ENCODE results near the gene PHYKPL.
"Not testable (repeated sequence)": the region's sequence is repeated elsewhere in the genome, so short reads cannot be mapped to it uniquely, and the experiment has no call there.

Gene PHYKPL

DNA sequence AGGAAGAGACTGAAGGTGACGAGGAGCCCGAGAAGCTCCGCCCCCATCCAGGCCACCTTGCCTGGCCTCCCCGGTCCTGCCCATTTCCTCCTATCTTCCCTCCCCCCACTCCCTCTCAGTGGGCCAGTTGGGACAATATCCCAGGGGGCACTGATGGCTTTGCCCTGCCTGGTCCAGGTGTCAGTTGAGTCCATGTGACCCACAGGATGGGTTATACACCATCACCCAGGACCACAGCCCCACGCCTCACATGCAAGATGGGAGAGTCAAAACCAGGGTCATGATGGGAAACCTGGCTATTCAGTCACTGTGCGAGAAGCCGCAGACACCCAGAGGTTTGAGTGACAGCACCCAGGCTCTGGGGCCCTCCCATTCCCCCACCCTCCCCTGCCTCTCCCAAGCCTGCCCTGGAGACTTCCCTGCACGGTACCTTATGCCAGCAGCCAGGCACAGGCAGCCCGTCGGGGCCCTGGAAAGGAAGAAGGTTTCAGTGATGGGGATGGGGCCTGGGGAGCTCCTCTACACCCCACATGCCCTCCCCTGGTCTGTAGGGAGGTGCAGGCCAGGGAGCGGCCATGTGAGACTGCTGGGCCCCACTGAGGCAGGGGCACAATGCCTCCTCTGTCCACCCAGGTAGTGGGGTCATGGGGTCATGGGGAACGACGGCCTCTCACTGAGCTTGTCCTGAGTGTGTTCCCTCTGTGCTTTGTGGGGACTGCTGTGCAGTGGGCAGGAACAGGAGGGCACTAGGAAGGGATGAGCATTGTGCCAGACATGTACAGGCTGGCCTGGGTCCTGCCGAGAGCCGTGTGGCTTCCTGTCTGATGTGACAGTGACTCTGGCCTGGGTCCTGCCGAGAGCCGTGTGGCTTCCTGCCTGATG is 6.3 kb upstream of the PHYKPL start:
- no peak for DNase-seq

DNA sequence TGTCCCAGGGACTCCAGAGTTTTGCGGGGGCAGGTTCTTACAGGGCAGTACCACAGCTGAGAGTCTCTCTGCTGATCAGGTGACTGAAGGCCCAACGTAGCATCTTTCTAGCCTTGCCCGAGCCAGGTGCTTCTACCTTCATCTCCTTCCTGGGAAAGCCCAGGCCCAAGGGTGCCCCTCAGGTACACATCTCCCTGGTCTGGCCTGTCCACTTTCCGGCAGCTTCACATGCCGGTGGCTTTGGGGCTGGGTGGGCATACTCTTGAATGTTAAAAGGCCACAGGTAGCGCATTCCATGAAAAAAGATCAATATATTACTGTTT is 5.7 kb upstream of the PHYKPL start:
- DNase-seq = no peak

DNA sequence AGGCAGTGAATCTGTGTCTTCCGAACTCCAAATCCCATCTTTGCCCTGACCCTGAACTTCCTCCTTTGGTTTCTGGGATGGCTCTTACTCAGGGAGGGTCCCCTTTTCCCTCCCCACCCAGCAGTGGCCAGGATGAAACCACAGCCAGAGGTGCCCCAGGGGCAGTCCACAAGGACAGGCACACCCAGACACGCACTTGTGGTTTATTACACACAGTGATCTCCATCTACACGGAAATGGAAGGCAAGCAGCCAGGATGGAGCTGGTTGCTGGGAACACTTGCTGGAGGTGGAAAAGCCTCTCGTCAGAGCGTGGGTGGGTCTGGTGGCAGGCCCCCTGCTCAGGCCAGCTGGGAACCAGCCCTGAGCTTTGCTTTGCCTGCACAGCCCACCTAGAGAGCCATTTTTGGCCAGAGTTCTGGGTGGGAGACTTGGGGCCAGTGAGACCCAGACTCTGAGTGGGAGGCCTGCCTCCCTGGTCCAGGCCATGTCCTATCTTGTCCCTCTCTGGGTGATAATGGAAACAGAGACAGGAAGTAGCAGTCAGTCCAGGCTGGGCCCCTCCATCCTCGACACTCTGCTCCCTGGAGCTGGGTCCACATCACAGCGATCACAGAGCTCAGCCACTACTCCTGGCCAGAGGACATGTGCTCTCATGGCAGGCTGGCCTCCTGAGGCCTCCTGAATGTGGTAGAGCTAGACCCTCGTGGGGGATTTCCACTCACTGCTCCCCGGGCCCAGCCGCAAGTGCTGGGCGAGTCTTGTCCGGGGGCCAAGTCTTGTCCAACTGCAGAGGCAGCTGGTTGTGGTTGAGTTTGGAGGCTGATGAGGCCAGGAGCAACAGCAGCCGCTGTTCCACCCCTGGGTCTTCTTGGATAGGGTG is 5.1 kb upstream of the PHYKPL start:
- DNase-seq = no peak

DNA sequence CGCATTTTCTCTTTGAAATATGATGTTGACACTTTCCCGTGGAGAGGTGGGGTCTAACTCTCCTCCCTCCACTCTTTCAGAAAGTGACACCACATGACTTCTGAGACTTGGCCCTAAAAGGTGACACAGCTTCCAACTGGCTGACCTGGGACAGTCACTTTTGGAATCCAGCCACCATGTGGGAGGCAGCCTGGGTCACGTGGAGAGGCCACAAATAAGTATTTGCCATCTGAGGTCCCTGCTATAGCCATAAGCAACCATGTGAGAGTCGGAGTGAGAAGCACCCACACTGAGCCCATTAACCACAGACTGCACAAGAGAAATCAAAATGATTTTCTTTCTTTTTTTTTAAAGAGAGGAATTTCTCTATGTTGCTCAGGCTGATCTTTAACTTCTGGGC is 4.1 kb upstream of the PHYKPL start:
- DNase-seq = no peak

DNA sequence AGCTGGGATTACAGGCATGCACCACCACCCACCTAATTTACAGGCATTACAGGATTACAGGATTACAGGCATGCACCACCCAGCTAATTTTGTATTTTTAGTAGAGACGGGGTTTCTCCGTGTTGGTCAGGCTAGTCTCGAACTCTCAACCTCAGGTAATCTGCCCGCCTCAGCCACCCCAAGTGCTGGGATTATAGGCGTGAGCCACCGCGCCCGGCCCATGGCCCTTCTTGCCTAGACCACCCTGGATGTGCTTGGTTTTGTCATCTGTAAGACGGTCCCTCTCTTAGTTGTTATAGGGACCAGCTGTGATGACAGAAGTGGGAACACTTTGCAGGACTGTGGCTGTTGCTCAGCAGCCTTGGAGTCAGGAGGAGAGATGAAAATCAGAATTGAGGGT is 3.5 kb upstream of the PHYKPL start:
- no peak for DNase-seq

DNA sequence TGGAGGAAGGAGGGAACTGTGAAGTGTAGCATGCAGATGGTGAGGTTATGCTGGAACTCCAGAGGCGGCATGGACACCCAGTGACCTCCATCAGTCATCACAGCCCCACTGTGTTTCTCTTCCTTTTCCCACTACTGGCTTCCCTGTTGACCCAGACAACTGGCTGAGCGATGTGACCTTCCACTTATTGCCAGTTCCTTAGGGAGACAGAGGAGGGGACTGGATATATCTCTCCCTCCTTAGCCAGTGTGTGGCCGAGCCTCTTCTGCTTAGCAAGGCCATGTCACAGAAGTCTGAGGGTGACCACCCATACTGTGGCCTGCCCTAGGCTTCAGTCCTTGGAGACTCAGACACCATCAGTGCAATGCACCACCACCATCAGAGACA is 3.0 kb upstream of the PHYKPL start:
- no peak for DNase-seq

DNA sequence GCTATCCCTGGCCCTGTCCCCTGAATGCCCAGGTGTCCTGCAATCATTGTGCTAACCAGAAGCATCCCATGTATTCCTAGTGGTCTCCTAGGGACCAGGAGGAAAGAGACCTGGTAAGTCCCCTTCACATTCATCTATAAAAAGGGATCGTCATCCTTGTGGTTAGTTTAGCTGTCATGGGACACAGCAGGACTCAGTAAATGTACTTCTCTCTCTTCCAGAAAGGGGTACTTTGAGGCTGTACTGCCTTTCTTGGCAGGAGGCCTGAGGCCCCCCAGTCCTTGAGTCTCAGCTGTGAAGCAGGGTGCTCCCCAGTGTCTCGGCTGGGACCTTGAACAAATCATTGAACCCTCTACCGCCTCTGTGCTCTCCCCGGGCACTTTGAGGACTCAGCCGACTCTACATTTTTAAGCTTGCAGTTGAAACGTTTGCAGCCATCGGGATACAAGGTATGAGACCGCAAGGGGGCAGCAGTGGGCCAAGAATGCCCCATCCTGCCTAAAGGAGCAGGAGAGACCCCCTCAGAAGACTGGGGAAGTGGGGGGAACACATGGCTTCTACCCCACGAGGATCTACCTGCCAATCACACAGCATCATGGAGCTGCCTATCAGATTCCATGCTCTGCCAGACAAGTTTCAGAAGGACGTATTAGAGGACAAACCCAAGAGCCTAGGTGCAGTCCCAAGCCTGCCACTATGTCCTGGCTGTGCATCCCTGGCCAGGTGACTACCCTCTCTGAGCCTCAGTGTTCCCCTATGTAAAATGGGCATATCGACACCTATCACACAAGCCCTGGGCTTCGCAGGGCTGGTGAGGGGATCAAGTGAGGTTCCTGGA is 2.4 kb upstream of the PHYKPL start:
- no peak for DNase-seq

DNA sequence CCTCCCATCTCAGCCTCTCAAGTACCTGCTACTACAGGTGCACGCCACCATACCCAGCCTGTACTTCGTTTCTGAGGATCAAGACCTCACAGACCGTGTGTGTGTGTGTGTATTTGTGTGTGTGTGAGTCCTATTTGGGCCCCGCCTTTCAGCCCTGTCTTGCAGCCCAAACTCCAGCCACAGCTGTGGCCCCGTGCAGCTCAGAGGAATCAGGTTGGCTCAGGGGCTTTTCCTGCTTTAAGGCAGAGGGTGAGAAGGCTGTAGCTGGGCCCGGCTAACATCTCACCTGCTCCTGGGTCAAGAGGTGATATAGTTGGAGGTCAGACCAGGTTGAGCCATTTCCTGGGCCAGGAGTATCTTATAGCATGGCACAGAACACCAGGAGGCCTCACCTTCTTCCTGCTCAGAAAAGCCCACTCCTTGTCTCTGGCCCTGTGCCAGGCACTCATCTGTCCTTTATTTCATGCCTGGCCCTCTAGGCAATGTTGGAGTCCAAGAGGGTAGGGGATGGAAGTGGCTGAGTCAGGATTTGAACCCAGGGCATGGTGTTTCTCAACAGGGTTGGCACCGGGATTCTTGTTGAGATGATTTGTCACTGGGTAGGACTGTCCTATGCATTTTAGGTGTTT is 1.6 kb upstream of the PHYKPL start:
- DNase-seq = no peak

DNA sequence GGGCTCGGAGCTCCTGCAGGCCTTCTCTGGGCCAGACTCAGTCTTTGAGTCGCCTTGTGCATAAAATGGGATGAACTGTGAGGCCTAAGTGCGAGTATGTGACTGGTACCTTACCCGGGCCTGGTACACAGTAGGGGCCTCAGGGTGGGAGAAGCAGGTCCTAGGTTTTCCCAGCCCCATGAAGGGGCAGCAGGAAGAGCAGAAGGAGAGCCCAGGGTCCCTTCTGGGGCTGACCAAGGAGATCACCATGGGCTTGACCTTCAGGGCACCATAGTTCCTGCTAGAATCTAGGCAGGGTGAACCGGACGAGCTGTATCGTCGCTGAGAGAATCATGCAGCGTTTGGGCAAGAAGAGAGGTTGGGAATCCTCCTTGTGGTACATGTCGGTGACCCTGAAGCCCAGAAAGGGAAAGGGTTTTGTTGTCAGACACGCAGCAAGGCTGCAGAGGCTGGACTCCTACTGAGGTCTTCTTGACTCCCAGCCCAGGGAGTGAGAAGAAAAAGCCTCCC is 373 bp upstream of the PHYKPL start:
- DNase-seq = no peak

DNA sequence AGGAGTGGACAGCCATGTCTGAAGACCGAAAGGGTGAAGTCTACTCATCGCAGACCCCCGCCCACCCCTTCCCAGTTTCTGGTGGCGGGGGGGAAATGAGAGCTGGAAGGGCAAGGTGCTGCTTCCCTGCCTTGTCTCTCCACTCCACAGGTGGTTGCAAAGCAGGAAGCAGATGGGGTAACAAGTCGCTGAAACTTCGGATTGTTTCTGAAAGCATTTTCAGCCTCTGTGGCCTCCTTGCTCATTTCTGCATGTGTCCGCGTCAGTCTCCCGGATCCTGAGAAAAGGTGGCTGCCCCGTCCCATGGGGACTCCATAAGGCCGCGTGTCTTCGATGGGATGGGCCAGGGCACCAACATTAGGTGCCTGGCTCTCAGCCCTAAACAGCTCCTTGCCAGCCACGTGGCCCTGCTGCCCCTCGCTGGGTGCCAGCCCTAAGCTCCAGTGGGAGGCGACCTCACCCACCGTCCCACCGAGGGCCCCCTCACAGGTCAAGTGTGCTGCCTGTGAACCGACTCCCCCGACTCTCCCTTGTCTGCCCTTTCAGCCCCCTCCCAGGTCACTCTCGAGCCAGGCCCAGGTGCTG is 971 bp downstream of the PHYKPL start:
- DNase-seq = no peak

DNA sequence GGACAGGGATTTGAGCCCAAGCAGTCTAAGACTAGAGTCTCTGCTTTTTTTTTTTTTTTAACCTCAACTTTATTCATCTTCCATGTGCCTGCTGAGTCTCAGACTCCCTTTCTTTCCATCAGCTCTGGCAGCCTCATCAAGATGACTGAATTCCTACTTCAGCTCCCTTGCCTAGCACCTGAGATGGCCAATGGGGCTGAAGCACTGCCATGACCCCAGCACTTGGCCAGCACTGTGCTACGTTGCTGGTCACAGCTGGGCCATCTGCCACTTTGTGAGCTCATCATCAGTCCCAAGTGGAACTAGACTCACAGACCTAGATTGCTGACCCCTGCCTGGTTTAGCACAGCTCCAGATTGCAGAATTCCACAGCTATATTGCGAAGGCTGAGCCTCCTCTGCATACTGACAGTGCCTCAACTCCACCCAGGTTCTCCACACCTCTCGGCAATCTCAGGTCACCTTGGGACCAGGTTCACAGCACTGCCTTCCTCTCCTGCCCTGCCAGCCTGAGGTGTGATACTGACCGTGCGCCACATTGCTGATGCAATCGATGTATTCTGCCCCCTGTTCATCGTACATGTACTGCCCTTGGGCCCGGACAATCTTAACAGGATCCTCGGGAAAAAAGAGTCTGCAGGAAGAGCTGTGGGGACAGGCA is 1.6 kb downstream of the PHYKPL start:
- no peak for DNase-seq

DNA sequence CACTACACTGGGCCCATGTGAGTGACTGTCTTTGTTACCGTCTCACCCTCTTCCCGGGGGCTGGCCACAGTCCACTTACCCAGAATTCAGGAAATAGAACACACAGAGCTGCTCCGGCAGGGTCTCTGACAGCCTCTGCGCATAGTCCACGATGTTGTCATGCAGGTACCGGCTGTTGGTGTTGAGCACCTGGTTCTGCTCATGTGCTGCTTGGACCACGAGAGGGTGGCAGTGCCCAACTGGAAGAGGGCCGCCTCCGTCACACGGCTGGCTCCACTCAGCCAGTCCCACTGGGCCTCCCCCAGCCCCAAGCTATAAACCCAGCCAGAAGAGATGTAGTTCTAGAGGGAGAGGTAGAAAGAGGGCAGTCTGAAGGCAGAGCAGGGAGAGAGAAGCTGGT is 2.7 kb downstream of the PHYKPL start:
- DNase-seq = no peak

DNA sequence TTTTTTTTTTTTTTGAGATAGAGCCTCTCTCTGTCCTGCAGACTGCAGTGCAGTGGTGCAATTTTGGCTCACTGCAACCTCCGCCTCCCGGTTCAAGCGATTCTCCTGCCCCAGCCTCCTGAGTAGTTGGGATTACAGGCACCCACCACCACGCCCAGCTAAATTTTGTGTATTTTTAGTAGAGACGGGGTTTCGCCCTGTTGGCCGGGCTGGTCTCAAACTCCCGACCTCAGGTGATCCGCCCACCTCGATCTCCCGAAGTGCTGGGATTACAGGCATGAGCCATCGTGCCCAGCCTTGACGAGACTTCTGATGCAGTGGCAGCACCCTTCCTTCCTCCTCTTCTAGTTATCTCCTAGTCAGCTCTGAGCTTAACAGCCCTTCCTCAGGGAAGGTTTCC is 3.5 kb downstream of the PHYKPL start:
- DNase-seq = not testable (repeated sequence)

DNA sequence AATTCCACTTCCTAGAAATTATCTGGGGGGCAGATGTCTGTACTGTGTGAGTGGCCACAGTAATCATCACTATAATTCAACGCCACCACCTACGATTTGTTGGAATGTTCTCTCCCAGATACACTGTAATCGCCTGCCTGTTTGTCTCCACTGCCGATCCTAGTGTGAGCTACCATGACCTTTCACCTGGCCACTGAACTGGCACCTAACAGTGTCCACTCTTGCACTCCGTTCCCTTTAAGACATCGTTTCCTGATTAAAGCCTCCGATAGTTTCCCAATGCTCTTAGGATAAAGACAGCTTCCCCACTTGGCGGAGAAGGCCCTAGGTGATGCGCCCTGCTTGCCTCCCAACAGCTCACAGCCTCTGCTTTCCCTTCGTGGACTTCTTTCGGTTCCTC is 4.0 kb downstream of the PHYKPL start:
- no peak for DNase-seq

DNA sequence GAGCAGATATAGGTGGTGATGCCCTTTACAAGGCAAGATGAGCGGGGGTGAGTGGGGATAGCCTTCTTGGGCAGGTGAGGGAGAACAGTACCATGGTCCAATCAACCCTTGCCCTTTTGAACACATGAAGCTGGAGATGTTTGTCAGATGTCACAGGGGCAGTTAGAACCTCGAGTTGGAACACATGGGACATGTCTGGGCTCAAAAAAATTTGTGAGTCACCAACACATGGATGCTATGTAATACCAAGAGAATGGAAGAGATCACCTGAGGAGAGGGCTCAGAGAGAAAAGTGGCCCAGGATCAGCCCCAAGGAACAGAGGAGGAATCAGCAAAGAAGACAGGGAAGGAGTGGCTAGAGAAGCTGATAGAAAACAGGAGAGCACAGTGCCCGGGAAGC is 4.7 kb downstream of the PHYKPL start:
- no peak for DNase-seq

DNA sequence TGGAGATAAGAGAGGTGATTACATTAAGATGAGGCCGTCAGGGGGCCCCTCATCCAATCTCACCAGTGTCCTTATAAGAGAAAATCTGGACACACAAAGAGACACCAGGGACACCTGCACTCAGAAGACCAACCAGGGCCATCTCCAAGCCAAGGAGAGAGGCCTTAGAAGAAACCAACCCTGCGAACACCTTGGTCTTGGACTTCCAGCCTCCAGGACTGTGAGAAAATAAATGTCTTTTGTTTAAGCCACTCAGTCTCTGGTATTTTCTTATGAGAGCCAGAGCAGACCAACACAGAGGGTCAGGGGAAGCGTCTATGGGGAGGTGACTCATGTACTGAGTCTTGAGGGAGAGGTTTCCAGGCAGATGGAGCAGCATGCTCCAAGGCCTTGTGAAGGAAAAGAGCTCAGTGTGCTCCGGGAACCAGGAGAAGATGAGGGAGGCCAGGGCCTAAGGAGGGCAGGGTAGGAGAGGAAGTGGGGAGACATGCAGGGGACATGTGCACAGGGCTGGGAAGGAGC is 5.4 kb downstream of the PHYKPL start:
- no peak for DNase-seq

DNA sequence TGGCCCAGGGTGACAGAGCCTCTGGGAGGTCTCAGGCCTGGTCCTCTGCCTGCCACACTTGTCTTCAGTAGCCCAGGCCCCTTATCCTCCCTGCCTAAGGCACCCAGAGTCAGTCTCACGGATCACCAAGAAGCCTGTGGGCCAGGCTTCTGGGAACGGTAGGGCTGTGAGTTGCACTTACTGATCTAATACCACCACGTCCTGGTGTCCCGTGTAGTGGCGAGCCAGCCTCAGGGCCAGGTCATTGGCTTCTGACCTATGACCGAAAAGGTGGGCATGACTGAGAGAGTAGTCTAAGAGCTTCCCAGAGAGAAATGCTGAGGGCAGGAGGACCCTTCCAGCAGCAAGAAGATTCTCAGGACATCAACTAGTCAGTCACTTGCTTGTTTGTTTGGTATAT is 7.4 kb downstream of the PHYKPL start:
- DNase-seq = no peak

DNA sequence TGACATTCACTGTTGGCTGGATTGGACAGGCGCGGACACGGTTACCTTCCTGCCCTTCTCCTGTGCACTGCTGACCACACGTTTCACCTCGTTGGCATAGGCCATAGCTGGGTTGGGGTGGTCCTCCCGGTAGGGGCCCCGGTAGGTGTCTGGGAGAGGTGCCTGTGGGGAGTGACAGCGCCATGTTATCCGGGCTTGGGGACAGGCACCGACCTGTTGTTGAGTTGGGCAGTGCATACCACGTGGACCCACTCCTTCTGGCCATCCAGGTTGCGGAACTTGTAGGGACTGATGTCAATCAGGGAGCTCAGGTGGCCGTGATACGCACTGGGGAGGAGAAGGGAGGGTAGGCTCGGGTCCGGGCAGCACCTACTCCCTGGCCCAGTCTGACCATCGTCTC is 8.2 kb downstream of the PHYKPL start:
- no peak for DNase-seq

DNA sequence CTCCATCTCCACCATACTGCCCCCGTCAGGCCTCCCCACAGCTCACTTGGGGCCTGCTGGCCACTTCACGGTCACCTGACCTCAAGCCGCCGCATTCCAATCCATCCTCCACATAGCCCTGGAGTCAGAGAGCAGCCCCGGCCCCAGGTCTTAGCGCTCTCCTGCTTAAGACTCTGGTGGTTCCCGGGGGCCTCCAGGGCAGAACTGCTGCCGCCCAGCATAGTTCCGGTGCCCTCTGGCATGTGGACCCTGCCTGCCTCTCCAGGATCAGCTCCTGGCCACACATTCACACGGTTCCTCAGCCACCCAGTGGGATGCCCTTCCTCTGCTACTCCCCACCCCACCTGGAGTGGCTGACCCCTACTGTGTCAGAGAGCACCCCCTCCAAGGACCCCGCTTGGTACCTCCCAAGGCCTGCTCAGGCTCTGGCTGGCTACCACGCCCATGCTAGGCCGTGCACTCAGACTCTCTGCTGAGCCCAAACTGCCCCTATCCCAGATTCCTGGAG is 8.7 kb downstream of the PHYKPL start:
- DNase-seq = no peak

DNA sequence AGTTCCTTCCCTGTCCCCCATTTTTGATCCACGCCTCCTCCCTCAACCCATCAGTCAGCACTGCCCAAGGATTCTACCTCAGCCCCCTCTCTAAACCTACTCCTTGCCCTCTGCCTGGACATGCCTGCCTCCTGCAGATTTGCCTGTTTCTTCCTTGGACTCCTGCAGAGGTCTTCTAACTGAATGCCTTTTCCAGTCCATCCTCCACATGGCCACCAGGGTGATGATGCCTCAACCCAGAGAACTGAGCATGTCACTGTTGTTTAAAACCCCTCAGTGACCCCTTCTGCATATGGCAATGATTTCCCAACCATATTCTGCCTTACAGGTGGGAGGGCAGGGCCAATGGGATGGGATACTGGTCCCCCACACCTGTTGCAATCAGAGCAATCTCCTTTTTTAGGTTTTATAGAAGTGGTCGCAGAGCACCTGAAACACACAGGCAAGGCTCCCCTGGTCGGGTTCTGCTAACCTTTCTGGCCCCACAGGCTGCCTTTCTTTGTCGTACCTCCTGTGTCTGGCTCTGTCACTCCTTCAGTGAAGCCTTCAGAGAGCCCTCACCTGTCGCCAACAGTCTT is 9.3 kb downstream of the PHYKPL start:
- DNase-seq = no peak

DNA sequence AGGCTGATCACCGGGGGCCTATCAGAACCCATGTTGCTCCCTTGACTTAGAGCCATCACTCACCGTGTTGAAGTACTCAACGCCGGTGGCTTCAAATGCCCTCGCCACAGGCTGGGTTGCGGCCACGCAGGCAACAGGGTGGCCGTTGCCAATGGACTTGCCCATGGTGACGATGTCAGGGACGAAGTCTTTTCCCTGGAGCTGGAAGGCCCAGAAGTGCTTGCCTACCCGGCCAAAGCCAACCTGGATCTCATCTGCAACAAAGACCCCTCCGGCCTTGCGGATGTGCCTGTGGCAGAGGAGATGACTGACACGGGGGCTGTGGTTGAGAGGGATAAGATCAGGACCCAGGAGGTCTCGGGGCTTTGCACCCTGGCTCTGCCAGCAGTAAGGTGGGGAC is 10.3 kb downstream of the PHYKPL start:
- no peak for DNase-seq
